Mesothelial cell of epicardium (in vitro differentiated cells): Measurements from ENCODE around the gene SPAG6. TPM values are rescaled to one million over a fixed set of nuclear protein-coding genes. Genes with fewer than 3 reads are reported as not detected.

Experiments used
- DNase-seq, 2 experiments: peaks; one replicate each; pipeline ENCODE4 v3.0.0; 2021; ENCODE audit warnings: low spot score in 2 of 2; ENCODE audit not compliant: unreplicated experiment in 2 of 2
- H3K27ac Mint-ChIP-seq: 2 replicates; pipeline ENCODE4 v1.8.0; 2021; ENCODE audit warnings: mixed read lengths
- H3K27me3 Mint-ChIP-seq: 2 replicates; pipeline ENCODE4 v1.8.0; 2021; ENCODE audit warnings: low read depth, mixed read lengths
- H3K36me3 Mint-ChIP-seq: 2 replicates; pipeline ENCODE4 v1.8.0; 2021; ENCODE audit warnings: mixed read lengths
- H3K4me1 Mint-ChIP-seq: 2 replicates; pipeline ENCODE4 v1.8.0; 2021; ENCODE audit warnings: mixed read lengths
- H3K4me3 Mint-ChIP-seq: 2 replicates; pipeline ENCODE4 v1.8.0; 2021; ENCODE audit warnings: mild to moderate bottlenecking, moderate library complexity, mixed read lengths
- H3K9me3 Mint-ChIP-seq: 2 replicates; pipeline ENCODE4 v1.8.0; 2021; ENCODE audit warnings: mixed read lengths
- CTCF ChIP-seq: fragments of 200-600 bp; sonication (generic); IDR thresholded peaks from one replicate; pipeline ENCODE4 v1.5.0; 2021; ENCODE audit warnings: antibody characterized with exemption; ENCODE audit not compliant: unreplicated experiment
- total RNA-seq: library from RNA; stranded (reverse); gene quantifications from 3 replicates; pipeline ENCODE4 v1.2.1, GENCODE V29; 2021

SPAG6 gene
- total RNA-seq, 1 donor from 2014 or later: 0.16 TPM

- H3K4me3 Mint-ChIP-seq: no peak overlapping the region
- TF ChIP-seq CTCF: no peak
- DNase-seq: no peak
- no peaks in the 10 kb centered on the region for H3K9me3 Mint-ChIP-seq
- no peaks in the 10 kb centered on the region for H3K36me3 Mint-ChIP-seq
- H3K27me3 Mint-ChIP-seq: no peaks in the 10 kb centered on the region
- peaks cover 4% of the 10 kb centered on the region for H3K4me1 Mint-ChIP-seq
- no peak overlapping the region for H3K27ac Mint-ChIP-seq
Measured at GRCh38 chr10:22363305-22363704, 18.0 kb downstream of the SPAG6 start.

- Mint-ChIP-seq H3K4me1 (peaks cover 4% of the 10 kb centered on the region), H3K27ac (no peak overlapping the region), H3K27me3 (no peaks in the 10 kb centered on the region), H3K4me3 (no peak overlapping the region), H3K9me3 (no peaks in the 10 kb centered on the region), H3K36me3 (no peaks in the 10 kb centered on the region)
- no peak for TF ChIP-seq CTCF
- DNase-seq: no peak
Measured at GRCh38 chr10:22364407-22365140, 19.3 kb downstream of the SPAG6 start.

GRCh38 chr10:22365233-22365632 is 19.9 kb downstream of the SPAG6 start:
- peaks cover 4% of the 10 kb centered on the region for H3K4me1 Mint-ChIP-seq
- DNase-seq: no peak
- no peak overlapping the region for H3K4me3 Mint-ChIP-seq
- no peak overlapping the region for H3K27ac Mint-ChIP-seq
- no peak for TF ChIP-seq CTCF
- no peaks in the 10 kb centered on the region for H3K9me3 Mint-ChIP-seq
- no peaks in the 10 kb centered on the region for H3K36me3 Mint-ChIP-seq
- no peaks in the 10 kb centered on the region for H3K27me3 Mint-ChIP-seq

GRCh38 chr10:22365644-22366434 is 20.5 kb downstream of the SPAG6 start:
- no peak for TF ChIP-seq CTCF
- Mint-ChIP-seq H3K9me3 (no peaks in the 10 kb centered on the region), H3K27ac (no peak overlapping the region), H3K4me3 (no peak overlapping the region), H3K27me3 (no peaks in the 10 kb centered on the region), H3K4me1 (peaks cover 4% of the 10 kb centered on the region), H3K36me3 (no peaks in the 10 kb centered on the region)
- no peak for DNase-seq

GRCh38 chr10:22366435-22366703 is 21.1 kb downstream of the SPAG6 start:
- H3K27me3 Mint-ChIP-seq: no peaks in the 10 kb centered on the region
- H3K4me3 Mint-ChIP-seq: no peak overlapping the region
- peaks cover 4% of the 10 kb centered on the region for H3K4me1 Mint-ChIP-seq
- H3K9me3 Mint-ChIP-seq: no peaks in the 10 kb centered on the region
- H3K27ac Mint-ChIP-seq: no peak overlapping the region
- DNase-seq: no peak
- no peaks in the 10 kb centered on the region for H3K36me3 Mint-ChIP-seq
- TF ChIP-seq CTCF: no peak
